Measurements from ENCODE around the gene MYO10. TPM values are rescaled to one million over a fixed set of nuclear protein-coding genes. Genes with fewer than 3 reads are reported as not detected.

MYO10 gene
- total RNA-seq, 2 experiments from 2014 or later: not detected

- no peak overlapping the region for H3K4me3 ChIP-seq (ENCODE audit: low read length)
- ATAC-seq (ENCODE audit: poor library complexity) (no peak), DNase-seq (no peak)
- H3K27ac Mint-ChIP-seq: no peak overlapping the region
- no peaks in the 10 kb centered on the region for H3K9me3 Mint-ChIP-seq
- H3K27me3 ChIP-seq (ENCODE audit: control insufficient read depth in 1 of 2, insufficient read depth in 2 of 2, low read length in 2 of 2): no peaks in the 10 kb centered on the region
- no peaks in the 10 kb centered on the region for H3K36me3 ChIP-seq (ENCODE audit: insufficient read depth, low read length)
- ChIA-PET POLR2A (no interaction called here), CTCF (no interaction called here)
- H3K36me3 Mint-ChIP-seq (ENCODE audit: low read depth): no peaks in the 10 kb centered on the region
- H3K4me3 Mint-ChIP-seq: no peak overlapping the region
- no peak overlapping the region for H3K27ac ChIP-seq (ENCODE audit: low read depth in 1 of 2, low read length in 2 of 2)
- no peak for TF ChIP-seq CTCF (IDR thresholded peaks at IDR 0.05)
- no peaks in the 10 kb centered on the region for H3K4me1 Mint-ChIP-seq (ENCODE audit: low read depth)
- intact Hi-C loops (cut with DNase I, micrococcal nuclease): no loop called here
- H3K9me3 ChIP-seq (ENCODE audit: control insufficient read depth in 1 of 2, insufficient read depth in 1 of 2, low read length in 2 of 2): peaks cover 0 to 3% of the 10 kb centered on the region in 2 experiments
- peaks cover 9% of the 10 kb centered on the region for H3K27me3 Mint-ChIP-seq
- no peaks in the 10 kb centered on the region for H3K4me1 ChIP-seq (ENCODE audit: insufficient read depth, low read length)
These were observed 39.3 kb downstream of the MYO10 start for GRCh38 chr5:16896767-16897166.

GRCh38 chr5:16894236-16895057 lies 41.6 kb downstream of the MYO10 start:
- Mint-ChIP-seq H3K4me3 (no peak overlapping the region), H3K27ac (no peak overlapping the region), H3K4me1 (ENCODE audit: low read depth) (no peaks in the 10 kb centered on the region), H3K36me3 (ENCODE audit: low read depth) (no peaks in the 10 kb centered on the region), H3K27me3 (no peaks in the 10 kb centered on the region), H3K9me3 (no peaks in the 10 kb centered on the region)
- CTCF ChIA-PET: no interaction called here
- intact Hi-C loops (cut with DNase I, micrococcal nuclease): no loop called here
- H3K27me3 ChIP-seq (ENCODE audit: control insufficient read depth in 1 of 2, insufficient read depth in 2 of 2, low read length in 2 of 2): no peaks in the 10 kb centered on the region
- POLR2A ChIA-PET: no interaction called here
- H3K4me1 ChIP-seq (ENCODE audit: insufficient read depth, low read length): no peaks in the 10 kb centered on the region
- TF ChIP-seq CTCF (IDR thresholded peaks at IDR 0.05): no peak
- ATAC-seq (ENCODE audit: poor library complexity) (no peak), DNase-seq (no peak)
- H3K9me3 ChIP-seq (ENCODE audit: control insufficient read depth in 1 of 2, insufficient read depth in 1 of 2, low read length in 2 of 2): peaks cover 0 to 3% of the 10 kb centered on the region in 2 experiments
- no peak overlapping the region for H3K4me3 ChIP-seq (ENCODE audit: low read length)
- H3K36me3 ChIP-seq (ENCODE audit: insufficient read depth, low read length): no peaks in the 10 kb centered on the region
- no peak overlapping the region for H3K27ac ChIP-seq (ENCODE audit: low read depth in 1 of 2, low read length in 2 of 2)

DNA sequence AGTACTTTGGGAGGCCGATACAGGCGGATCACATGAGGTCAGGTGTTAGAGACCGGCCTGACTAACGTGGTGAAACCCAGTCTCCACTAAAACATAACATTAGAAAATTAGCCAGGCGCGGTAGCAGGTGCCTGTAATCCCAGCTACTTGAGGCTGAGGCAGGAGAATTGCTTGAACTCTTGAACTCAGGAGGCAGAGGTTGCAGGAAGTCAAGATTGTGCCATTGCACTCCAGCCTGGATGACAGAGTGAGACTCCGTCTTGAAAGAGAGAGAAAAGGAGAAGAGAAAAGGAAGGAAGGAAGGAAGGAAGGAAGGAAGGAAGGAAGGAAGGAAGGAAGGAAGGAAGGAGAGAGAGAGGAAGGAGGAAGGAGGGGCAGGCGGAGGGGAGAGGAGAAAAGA lies 45.1 kb downstream of the MYO10 start:
- intact Hi-C loops (cut with DNase I, micrococcal nuclease): no loop called here
- Histone ChIP-seq H3K27ac (ENCODE audit: low read depth in 1 of 2, low read length in 2 of 2) (no peak overlapping the region), H3K4me3 (ENCODE audit: low read length) (no peak overlapping the region), H3K27me3 (ENCODE audit: control insufficient read depth in 1 of 2, insufficient read depth in 2 of 2, low read length in 2 of 2) (no peaks in the 10 kb centered on the region), H3K36me3 (ENCODE audit: insufficient read depth, low read length) (no peaks in the 10 kb centered on the region), H3K9me3 (ENCODE audit: control insufficient read depth in 1 of 2, insufficient read depth in 1 of 2, low read length in 2 of 2) (peaks cover 0 to 3% of the 10 kb centered on the region in 2 experiments), H3K4me1 (ENCODE audit: insufficient read depth, low read length) (no peaks in the 10 kb centered on the region)
- Mint-ChIP-seq H3K27me3 (no peaks in the 10 kb centered on the region), H3K4me3 (no peak overlapping the region), H3K36me3 (ENCODE audit: low read depth) (no peaks in the 10 kb centered on the region), H3K4me1 (ENCODE audit: low read depth) (no peaks in the 10 kb centered on the region), H3K27ac (no peak overlapping the region), H3K9me3 (no peaks in the 10 kb centered on the region)
- DNase-seq (no peak), ATAC-seq (ENCODE audit: poor library complexity) (no peak)
- CTCF ChIA-PET: interaction anchor here (0.6 kb wide), 1 partner anchor 133 kb away, joined by 3 read pairs; no protein-coding TSS in a partner anchor
- POLR2A ChIA-PET: no interaction called here
- TF ChIP-seq CTCF (IDR thresholded peaks at IDR 0.05): no peak

All from CD4-positive, alpha-beta T cell (primary cell).